Smooth muscle cell of the brain vasculature (primary cell): Measurements from ENCODE around the gene MARK4.
"Not testable (repeated sequence)": the region's sequence is repeated elsewhere in the genome, so short reads cannot be mapped to it uniquely, and the experiment has no call there.

Source experiments
- DNase-seq: peaks from one replicate; pipeline ENCODE4 v3.0.0-alpha.2; 2012; ENCODE audit warnings: low read depth, low spot score

Gene MARK4

DNA sequence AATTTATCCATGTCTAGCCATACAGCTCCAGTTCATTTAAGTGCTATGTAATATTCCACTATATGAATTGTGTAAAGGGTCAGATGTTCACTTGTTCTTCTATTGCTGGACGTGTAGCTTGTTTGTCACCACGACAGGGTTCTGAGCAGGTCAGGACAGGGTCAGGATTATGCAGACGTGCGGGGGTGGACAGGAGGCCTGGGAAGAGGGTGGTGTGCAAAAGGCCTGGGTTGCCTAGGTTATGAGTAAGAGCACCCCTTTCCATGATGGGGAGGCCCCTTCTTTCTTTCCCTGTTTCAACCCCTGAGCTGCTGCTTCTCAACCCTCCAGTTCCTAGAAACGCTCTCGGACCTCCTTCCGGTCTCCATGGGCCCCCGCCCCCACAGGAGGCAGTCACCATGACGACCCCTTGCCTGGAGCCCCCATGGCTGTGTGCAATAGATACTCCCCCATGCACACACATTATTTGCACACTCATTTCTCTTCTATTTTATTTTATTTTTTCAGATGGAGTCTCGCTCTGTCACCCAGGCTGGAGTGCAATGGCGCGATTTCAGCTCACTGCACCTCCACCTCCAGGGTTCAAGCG is 7.8 kb upstream of the MARK4 start:
- no peak for DNase-seq

DNA sequence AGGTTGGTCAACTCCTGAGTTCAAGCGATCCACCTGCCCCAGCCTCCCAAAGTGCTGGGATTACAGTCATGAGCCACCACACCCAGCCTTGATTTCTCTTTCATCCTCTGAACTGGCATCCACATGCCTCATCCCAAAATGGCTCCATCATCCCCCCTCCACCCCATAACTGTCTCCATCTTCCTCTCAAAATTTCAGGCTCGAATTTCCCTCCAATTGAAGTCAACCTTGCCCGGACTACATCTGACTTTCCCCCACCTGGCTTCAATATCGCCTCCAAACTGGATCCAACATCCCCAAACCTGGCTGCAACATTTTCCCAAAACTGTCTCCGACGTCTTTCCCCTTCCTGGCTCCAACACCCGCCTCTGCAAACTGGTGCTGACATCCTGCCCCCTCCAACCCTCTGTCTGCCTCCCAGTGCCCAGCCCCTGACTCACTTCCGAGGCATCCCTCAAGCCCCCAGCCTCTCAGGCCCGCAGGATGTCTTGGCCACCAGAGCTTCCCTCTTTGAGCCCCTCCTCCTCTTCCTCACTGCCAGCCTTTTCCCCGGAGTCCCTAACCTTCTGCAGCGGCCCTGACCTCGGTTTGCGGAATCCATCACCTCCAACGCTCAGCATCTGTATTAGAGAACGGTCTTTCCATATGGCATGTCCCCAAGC is 6.8 kb upstream of the MARK4 start:
- no peak for DNase-seq

DNA sequence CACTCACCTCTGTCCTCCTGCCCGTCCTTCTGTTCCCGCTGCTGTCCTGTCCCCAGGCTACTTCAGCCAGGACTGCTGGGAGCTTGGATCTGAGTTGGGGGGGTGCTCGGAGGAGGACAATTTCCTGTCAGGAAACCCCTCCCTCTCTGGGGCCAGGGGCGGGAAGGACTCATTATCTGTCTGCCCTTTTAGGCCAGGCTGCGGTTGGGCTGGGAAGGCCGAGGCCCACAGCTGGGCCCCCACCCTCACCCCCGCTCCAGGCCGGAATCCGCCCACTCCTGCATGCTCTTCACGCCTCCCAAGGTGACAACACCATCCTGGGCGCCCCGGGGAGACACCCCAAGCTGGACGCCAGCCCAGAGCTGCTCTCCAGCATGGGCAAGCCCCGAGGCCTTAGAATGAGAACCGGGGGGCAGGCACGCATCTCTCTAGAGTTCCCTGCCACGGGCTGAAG is 5.7 kb upstream of the MARK4 start, which contains the start of gene EXOC3L2:
TSS of gene EXOC3L2 (minus strand) at position 74 of the 454 bp plus-strand sequence. CDS start 6,362 bp downstream, outside the sequence.
- no peak for DNase-seq

GRCh38 chr19:45245826-45246225 is 5.2 kb upstream of the MARK4 start:
- no peak for DNase-seq

DNA sequence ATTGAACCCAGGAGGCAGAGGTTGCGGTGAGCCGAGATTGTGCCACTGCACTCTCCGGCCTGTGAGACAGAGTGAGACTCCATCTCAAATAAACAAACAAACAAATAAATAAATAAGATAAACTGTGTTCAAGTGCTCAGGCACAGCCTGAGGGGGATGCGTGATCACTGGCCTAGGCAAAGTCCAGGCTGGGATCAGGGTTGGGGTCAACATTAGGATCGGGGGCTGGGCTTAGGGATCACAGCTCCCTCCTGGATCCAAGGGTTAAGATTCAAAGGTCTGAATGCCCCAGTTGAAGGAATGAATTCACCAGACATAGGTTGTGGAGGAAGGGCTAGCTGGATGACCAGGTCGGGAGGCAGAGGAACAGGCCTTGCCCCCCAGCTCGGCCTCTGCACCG is 3.9 kb upstream of the MARK4 start:
- no peak for DNase-seq

GRCh38 chr19:45249261-45250033 is 1.6 kb upstream of the MARK4 start:
- no peak for DNase-seq

GRCh38 chr19:45250216-45250831 is 747 bp upstream of the MARK4 start:
- no peak for DNase-seq

DNA sequence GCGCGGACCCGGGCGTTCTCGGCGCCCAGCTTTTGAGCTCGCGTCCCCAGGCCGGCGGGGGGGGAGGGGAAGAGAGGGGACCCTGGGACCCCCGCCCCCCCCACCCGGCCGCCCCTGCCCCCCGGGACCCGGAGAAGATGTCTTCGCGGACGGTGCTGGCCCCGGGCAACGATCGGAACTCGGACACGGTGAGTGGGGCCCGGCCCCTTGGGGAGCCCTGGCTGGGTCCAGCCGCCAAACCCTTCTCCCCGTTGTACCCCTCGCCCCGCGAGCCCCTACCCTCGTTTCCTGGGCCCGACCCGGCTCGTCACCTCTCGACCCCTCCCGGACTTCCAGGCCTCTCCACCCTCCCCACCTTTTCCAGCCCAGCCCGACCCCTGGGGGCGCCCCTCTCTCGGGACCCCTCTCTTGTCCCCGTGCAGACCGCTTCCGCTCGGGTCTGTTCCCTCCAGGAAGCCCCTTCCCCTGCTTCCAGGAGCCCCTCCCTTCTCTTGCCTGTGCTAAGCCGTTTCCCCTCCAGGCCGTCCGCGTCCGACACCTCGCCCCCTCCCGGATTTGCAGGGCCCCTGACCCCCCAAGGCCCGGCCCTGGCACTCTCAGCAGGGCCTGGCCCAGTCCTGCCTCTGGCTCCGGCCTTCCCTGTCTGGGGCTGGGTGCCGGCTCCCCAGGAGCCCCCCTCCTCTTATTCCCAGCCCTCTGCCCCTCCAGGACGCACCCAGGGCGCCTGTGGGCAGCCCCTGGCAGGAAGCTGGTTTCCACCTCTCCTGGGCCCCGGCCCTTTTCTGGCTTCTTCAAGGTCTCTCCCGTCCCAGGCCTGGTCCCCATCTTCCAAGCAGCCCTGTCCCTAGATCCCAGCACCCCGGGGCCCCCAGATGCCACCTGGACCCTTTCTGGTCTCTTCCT is 632 bp downstream of the MARK4 start:
- no peak for DNase-seq

DNA sequence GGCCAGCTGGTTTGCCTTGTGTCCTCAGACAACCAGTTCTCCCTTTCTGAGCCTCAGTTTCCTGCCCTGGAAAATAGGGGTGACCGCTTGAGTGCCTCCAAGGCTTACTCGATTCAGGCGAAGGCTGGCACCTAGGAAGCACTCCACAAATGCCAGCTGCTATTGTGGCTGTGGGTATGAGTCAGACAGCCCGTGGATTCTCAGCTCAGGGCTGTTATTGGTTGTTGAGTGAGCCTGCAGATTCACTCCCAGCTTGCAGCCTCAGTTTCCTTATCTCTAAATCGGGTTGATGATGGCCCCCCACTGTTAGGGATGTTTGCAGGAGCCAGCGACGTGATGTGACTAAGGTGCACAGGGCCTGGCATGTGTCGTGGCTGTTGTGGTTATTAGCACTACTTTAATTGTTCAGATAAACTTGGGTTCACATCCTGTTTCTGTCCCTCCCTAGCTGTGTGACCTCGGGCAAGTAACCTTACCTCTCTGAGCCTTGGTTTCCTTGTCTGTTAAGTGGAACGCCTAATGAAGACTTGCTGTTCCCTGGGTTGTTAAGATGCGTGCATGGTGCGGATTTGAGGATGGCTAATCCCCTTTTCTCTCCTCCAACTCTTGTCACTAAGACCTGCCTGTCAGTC is 2.4 kb downstream of the MARK4 start:
- DNase-seq, result no peak

DNA sequence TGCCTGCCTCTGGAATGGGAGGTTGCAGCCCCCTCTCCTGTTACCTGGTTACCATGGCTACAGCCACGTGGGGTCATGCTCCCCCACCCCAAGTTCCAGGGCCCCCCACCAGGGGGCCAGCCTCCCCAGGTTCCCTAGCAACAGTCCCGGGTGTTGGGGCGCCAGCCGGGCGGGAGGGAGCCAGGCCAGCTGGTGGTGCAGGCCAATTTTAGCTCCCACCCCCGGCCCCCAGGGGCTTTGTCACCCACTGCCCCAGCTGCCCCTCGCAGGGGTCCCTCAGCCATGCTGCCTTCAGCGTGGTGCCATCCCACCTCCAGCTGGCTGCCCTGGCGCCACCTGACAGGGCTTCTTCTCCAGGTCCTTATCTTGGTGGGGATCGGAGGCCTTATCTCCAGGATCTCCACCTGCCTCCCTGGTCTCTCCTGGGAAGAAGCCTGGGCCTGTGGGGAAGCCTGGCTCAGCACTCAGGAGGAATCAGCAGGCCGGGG is 3.0 kb downstream of the MARK4 start:
- no peak for DNase-seq

- DNase-seq, result no peak
These were observed 4.6 kb downstream of the MARK4 start for GRCh38 chr19:45255611-45256157.

DNA sequence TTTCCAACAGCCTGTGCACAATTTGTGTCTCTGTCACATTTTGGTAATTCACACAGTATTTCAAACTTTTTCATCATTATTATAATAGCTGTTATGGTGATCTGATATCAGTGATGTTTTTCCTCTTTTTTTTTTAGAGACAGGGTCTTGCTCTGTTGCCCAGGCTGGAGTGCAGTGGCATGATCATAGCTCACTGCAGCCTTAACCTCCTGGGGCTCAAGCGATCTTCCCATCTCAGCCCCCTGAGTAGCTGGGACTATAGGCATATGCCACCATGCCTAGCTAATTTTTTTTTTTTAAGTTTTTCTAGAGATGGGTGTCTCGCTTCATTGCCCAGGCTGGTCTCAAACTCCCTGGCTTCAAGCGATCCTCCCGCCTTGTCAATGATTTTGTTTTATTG is 5.8 kb downstream of the MARK4 start:
- no peak for DNase-seq

DNA sequence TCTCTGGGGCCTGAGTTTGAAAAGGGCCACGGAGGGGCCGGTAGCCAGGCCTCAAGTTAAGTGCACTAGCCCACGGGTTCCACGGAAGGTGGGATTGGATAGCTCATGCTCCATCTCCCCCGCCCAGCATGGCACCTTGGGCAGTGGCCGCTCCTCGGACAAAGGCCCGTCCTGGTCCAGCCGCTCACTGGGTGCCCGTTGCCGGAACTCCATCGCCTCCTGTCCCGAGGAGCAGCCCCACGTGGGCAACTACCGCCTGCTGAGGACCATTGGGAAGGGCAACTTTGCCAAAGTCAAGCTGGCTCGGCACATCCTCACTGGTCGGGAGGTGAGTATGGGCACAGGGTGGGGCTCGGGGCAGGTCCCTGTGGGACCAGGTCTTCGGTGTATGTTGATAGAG is 7.8 kb downstream of the MARK4 start:
- DNase-seq, result no peak

DNA sequence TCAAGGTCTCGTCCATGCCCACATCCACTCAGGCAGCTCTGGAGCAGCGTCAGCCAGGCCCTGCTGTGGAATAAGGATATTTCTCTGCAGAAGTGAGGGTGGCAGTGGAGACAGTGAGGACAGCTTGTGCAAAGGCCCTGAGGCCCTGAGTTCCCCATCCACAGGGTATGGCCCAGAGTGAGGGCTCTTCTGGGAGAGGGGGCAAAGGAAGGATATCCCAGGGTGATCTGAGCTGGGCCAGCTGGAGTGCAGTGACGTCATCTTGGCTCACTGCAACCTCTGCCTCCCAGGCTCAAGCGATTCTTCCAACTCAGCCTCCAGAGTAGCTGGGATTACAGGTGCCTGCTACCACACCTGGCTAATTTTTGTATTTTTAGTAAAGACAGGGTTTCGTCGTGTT is 11.5 kb downstream of the MARK4 start:
- DNase-seq, result no peak

- no peak for DNase-seq
These were observed 11.9 kb downstream of the MARK4 start for GRCh38 chr19:45263013-45263412.

- DNase-seq, result no peak
These were observed 13.8 kb downstream of the MARK4 start for GRCh38 chr19:45264781-45265317.

DNA sequence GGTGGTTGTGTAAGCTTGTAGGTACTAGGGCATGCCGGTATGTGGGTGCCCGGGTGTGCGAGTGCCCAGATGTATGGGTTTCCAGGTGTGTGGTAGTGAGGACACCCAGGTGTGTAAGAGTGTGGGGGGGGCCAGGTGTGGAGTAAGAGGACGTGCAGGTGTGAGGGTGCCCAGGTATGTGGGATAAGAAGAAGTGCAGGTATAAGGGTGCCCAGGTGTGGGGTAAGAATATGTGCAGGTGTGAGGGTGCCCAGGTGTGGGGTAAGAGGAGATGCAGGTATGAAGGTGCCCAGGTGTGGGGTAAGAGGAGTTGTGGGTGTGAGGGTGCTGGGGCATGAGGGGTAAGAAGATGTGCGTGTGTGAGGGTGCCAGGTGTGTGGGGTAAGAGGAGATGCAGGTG is 14.3 kb downstream of the MARK4 start:
- DNase-seq, result no peak

DNA sequence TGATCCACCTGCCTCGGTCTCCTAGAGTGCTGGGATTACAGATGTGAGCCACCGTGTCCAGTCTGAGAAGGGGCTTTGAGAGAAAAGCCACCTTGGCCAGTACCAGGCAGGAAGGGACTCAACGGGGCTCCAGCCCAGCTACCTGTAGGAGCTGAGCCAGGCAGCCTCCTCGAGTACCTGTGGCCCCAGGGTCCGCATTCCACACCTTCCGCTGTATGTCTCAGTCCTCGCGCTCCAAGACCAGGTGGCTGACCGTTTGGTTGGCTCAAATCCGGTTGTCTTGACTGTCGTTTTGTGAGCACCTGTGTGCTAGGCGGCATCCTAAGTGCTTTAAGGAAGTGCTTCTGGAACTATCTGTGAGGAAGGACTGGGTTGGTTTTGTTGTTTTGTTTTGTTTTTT is 16.2 kb downstream of the MARK4 start:
- no peak for DNase-seq

DNA sequence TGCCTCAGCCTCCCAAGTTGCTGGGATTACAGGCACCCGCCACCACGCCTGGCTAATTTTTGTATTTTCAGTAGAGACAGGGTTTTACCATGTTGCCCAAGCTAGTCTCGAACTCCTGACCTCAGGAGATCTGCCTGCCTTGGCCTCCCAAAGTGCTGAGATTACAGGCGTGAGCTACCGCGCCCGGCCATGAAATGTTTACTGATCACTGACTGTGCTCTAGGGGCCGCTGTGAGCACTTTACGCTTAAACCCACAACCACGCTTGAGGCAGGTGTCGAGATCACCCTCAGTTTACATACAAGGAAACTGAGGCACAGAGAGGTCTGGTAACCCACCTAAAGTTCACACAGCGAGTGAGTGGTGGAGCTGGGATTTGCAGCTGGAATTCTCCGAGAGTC is 18.9 kb downstream of the MARK4 start:
- not testable (repeated sequence) for DNase-seq

GRCh38 chr19:45271098-45271734 is 20.1 kb downstream of the MARK4 start:
- DNase-seq, result no peak
